Endothelial cell of umbilical vein (primary cell): Measurements from ENCODE around the gene YEATS4.

Experiments used
- EZH2 ChIP-seq: IDR thresholded peaks from 2 replicates; pipeline ENCODE4 v1.6.1; 2012; ENCODE audit warnings: borderline replicate concordance, low read depth, mild to moderate bottlenecking, moderate library complexity, low read length, inconsistent platforms; ENCODE audit not compliant: severe bottlenecking
- GATA2 ChIP-seq: IDR thresholded peaks from 2 replicates; pipeline ENCODE4 v1.7.0; 2011; ENCODE audit warnings: low read depth, mild to moderate bottlenecking, moderate library complexity, mixed read lengths, low read length; ENCODE audit not compliant: insufficient read length, insufficient read depth
- JUN ChIP-seq: IDR thresholded peaks from 2 replicates; pipeline ENCODE4 v1.6.1; 2011; ENCODE audit warnings: borderline replicate concordance, low read depth; ENCODE audit not compliant: insufficient read length, insufficient read depth
- MYC ChIP-seq: IDR thresholded peaks from one replicate; pipeline ENCODE4 v1.6.1; 2011; ENCODE audit warnings: mild to moderate bottlenecking, low read depth, low read length
- POLR2A ChIP-seq: IDR thresholded peaks from 2 replicates; pipeline ENCODE4 v1.6.1; 2012; ENCODE audit warnings: low read depth, mild to moderate bottlenecking, control low read depth, low read length
- POLR2AphosphoS5 ChIP-seq: IDR thresholded peaks from 2 replicates; pipeline ENCODE4 v1.6.1; 2012; ENCODE audit warnings: low read depth, mild to moderate bottlenecking, control low read depth, low read length, moderate library complexity; ENCODE audit not compliant: insufficient read depth
- TF ChIP-seq, protein P1 (sequence below): IDR thresholded peaks from 2 replicates; pipeline ENCODE4 v1.6.1; 2011; ENCODE audit not compliant: insufficient read depth, insufficient read length
- TF ChIP-seq, protein P2 (sequence below), 2 donors: IDR thresholded peaks; 1 replicate in 1 of 2; 2 replicates in 1 of 2; pipeline ENCODE4 v1.5.1; 2011; ENCODE audit warnings: low read length in 2 of 2, mild to moderate bottlenecking in 2 of 2, moderate library complexity in 2 of 2, control low read depth in 1 of 2, inconsistent platforms in 1 of 2, low read depth in 1 of 2; ENCODE audit not compliant: insufficient read depth in 1 of 2; ENCODE audit errors: extremely low read depth in 1 of 2

GRCh38 chr12:69404851-69405565 lies 45.5 kb downstream of the YEATS4 start:
- TF ChIP-seq, protein P1, sequence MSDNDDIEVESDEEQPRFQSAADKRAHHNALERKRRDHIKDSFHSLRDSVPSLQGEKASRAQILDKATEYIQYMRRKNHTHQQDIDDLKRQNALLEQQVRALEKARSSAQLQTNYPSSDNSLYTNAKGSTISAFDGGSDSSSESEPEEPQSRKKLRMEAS, result no peak
- TF ChIP-seq, protein P2, sequence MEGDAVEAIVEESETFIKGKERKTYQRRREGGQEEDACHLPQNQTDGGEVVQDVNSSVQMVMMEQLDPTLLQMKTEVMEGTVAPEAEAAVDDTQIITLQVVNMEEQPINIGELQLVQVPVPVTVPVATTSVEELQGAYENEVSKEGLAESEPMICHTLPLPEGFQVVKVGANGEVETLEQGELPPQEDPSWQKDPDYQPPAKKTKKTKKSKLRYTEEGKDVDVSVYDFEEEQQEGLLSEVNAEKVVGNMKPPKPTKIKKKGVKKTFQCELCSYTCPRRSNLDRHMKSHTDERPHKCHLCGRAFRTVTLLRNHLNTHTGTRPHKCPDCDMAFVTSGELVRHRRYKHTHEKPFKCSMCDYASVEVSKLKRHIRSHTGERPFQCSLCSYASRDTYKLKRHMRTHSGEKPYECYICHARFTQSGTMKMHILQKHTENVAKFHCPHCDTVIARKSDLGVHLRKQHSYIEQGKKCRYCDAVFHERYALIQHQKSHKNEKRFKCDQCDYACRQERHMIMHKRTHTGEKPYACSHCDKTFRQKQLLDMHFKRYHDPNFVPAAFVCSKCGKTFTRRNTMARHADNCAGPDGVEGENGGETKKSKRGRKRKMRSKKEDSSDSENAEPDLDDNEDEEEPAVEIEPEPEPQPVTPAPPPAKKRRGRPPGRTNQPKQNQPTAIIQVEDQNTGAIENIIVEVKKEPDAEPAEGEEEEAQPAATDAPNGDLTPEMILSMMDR (IDR thresholded peaks at IDR 0.05; ENCODE audit: extremely low read depth in 1 of 2, insufficient read depth in 1 of 2, low read depth in 1 of 2, low read length in 2 of 2), result no peak
- TF ChIP-seq POLR2A (no peak), GATA2 (no peak), POLR2AphosphoS5 (no peak), EZH2 (no peak), JUN (no peak), MYC (no peak)
